AG04449 (cell line): ENCODE data around the gene CCDC38.

Source experiments
- CTCF ChIA-PET: fragments of 350-600 bp; formaldehyde crosslinking; extraction: SDS; loops from one replicate; lab custom pipeline; 2021; ENCODE audit warnings: antibody characterized with exemption; lab: Yijun Ruan, JAX
- POLR2A ChIA-PET: fragments of 400-600, 350-600 bp; formaldehyde crosslinking; extraction: SDS; loops from one replicate; lab custom pipeline; 2020; ENCODE audit warnings: antibody characterized with exemption, inconsistent platforms; lab: Yijun Ruan, JAX
- DNase-seq: peaks from one replicate; pipeline ENCODE4 v3.0.0-alpha.2; 2010; ENCODE audit warnings: low read depth, low spot score
- H3K4me3 ChIP-seq: 2 replicates; pipeline ENCODE4 v1.5.1; 2011; ENCODE audit warnings: low read depth, mild to moderate bottlenecking, control low read depth, low read length
- TF ChIP-seq, protein P1 (sequence below): IDR thresholded peaks from one replicate; pipeline ENCODE4 v1.5.1; 2011; ENCODE audit warnings: mild to moderate bottlenecking, moderate library complexity, low read length, control low read depth, inconsistent platforms; ENCODE audit not compliant: insufficient read depth; ENCODE audit errors: missing control alignments

Gene CCDC38

DNA sequence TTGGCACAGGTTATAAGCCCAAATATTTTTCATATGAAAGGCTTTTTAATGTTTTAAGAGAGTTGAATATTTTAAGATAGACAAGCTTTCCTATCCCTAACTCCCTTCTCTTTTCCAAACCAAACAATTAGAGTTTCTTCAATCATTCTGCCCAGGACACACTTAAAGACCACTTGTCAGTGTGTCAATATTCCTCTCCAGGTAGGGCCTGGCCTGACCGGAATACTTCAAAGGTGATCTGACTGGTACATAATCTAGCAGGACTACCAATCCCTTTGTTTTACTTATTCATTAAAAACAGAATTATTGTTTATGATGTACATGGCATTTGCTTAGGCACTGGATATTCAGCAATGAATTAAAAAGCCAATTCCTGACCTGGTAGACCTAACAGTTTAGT is 107.8 kb downstream of the CCDC38 start:
- ChIA-PET CTCF (interaction anchor here (1.7 kb wide), 1 partner anchor 18 kb away, joined by 4 read pairs; no protein-coding TSS in a partner anchor), POLR2A (no interaction called here)
- no peak for DNase-seq
- H3K4me3 ChIP-seq, result no peak overlapping the region
- TF ChIP-seq, protein P1, sequence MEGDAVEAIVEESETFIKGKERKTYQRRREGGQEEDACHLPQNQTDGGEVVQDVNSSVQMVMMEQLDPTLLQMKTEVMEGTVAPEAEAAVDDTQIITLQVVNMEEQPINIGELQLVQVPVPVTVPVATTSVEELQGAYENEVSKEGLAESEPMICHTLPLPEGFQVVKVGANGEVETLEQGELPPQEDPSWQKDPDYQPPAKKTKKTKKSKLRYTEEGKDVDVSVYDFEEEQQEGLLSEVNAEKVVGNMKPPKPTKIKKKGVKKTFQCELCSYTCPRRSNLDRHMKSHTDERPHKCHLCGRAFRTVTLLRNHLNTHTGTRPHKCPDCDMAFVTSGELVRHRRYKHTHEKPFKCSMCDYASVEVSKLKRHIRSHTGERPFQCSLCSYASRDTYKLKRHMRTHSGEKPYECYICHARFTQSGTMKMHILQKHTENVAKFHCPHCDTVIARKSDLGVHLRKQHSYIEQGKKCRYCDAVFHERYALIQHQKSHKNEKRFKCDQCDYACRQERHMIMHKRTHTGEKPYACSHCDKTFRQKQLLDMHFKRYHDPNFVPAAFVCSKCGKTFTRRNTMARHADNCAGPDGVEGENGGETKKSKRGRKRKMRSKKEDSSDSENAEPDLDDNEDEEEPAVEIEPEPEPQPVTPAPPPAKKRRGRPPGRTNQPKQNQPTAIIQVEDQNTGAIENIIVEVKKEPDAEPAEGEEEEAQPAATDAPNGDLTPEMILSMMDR, result no peak

GRCh38 chr12:95830335-95831089 is 111.9 kb downstream of the CCDC38 start:
- POLR2A ChIA-PET, result no interaction called here
- no peak for DNase-seq
- TF ChIP-seq, protein P1, result no peak
- H3K4me3 ChIP-seq, result no peak overlapping the region
- CTCF ChIA-PET, result interaction anchor here (1.1 to 6.7 kb wide), 3 partner anchors 10 to 685 kb away, joined by 3 to 30 read pairs (median 8); no protein-coding TSS in a partner anchor

GRCh38 chr12:95829395-95829794 is 113.0 kb downstream of the CCDC38 start:
- ChIA-PET CTCF (interaction anchor here (1.8 to 6.7 kb wide), 3 partner anchors 9 to 19 kb away, joined by 8 to 30 read pairs (median 12); no protein-coding TSS in a partner anchor), POLR2A (no interaction called here)
- no peak for DNase-seq
- TF ChIP-seq, protein P1, result no peak
- H3K4me3 ChIP-seq, result no peak overlapping the region

- CTCF ChIA-PET, result interaction anchor here (0.6 to 10.7 kb wide), 11 partner anchors 8 to 696 kb away, joined by 3 to 356 read pairs (median 4); no protein-coding TSS in a partner anchor
- TF ChIP-seq, protein P1, result peak; percentile 51
- POLR2A ChIA-PET, result no interaction called here
- H3K4me3 ChIP-seq, result no peak overlapping the region
- DNase-seq, result no peak
Measured at GRCh38 chr12:95820096-95820703, 122.2 kb downstream of the CCDC38 start.
